ENCODE results near the gene SYT14. TPM values are rescaled to one million over a fixed set of nuclear protein-coding genes. Genes with fewer than 3 reads are reported as not detected.

SYT14 gene
- total RNA-seq, 1 experiment from 2014 or later: not detected

DNA sequence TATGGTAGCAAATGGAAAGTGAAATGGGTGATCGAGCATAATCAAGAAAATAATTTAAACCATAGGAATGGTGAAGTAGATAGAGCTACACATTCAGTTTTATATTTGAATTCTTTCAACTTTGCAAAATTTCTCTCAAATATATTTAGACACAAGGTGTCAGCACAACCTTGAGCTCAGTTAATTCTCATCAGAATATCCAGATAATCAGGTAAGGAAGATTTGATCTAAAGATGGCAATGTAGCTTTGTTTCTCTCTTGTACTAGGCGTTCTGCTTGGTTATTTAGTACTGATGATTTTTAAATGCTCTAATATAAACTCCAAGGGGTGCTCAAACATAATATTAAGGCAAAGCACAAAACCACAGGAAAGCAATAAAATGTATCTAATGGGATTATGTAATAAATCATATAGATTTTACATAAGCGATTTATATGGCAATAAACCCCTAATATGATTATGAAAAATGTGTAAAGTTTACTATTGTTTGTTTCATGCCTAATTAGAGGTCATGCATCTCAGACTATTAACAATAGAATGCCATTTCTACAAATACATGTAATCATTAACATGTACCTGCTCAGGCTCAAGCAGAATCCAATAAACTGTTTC is 262.2 kb downstream of the SYT14 start:
- DNase-seq (ENCODE audit: low spot score): peak; percentile 2

DNA sequence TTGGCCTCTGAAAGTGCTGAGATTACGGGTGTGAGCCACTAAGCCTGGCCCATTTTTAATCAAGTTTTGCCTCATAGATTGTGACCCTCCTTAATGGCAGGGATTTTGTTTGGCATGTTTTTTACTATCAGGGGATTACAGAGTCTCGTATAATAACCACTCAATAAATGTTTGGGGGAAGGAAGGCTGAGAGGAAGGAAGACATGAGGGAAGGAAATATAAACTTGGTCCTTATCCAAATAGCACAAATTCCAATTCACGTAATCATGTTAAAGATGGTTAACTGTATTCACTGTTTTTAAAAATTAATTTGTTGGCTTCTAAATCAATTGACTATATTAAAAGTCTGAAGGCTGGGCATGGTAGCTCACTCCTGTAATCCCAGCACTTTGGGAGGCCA is 263.7 kb downstream of the SYT14 start:
- no peak for DNase-seq (ENCODE audit: low spot score)

DNA sequence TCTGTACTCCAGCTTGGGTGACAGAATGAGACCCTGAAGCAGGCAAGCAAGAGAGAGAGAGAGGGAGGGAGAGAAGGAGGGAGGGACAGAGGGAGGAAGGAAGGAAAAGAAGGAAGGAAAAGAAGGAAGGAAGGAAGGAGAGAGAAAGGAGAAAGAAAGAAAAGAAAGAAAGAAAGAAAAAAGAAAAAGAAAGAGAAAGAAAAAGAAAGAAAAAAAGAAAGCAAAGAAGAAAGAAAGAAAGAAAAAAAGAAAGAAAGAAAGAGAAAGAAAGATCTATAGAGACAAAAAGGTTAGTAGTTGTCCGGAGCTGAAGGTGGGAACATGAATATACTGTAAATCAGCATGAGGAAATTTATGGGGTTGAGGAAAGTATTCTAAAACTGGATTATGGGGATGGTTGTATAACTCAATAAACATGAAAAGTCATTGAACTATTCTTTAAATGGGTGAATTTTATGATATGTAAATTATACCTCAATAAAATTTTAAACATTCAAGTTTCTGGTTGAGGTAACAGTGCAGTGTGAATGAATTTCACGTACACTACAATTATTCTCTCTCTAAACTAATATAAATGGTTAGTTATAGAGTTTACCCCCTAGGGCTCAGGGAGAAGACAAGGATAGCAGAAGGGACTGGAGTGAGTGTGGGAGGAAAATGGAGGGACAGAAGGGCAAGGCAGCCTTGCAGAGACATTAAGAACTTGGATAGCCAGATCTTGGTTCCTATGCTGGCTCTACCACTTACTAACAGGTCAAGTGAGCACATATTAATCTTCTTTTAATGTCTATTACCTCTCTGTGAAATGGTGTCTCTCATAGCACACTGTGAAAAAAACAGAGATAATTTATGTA is 269.8 kb downstream of the SYT14 start:
- no peak for DNase-seq (ENCODE audit: low spot score)

DNA sequence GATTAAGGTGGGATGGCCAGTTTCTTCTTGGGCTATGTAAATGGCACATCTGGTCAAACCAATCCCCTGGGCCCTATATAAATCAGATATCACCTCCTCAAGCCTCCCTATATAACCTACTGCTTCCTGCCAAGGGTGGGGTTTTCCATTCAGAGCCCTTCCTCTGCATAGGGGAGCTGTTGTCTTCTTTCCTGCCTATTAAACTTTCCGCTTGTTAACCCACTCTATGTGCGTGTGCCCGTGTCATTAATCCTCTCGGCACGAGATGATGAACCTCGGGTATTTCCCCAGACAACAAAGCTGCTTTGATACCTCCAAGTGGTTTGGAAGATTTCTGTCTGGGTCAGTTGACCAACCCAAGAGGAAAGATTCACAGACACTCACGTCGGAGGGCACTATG is 275.3 kb downstream of the SYT14 start:
- DNase-seq (ENCODE audit: low spot score): no peak

DNA sequence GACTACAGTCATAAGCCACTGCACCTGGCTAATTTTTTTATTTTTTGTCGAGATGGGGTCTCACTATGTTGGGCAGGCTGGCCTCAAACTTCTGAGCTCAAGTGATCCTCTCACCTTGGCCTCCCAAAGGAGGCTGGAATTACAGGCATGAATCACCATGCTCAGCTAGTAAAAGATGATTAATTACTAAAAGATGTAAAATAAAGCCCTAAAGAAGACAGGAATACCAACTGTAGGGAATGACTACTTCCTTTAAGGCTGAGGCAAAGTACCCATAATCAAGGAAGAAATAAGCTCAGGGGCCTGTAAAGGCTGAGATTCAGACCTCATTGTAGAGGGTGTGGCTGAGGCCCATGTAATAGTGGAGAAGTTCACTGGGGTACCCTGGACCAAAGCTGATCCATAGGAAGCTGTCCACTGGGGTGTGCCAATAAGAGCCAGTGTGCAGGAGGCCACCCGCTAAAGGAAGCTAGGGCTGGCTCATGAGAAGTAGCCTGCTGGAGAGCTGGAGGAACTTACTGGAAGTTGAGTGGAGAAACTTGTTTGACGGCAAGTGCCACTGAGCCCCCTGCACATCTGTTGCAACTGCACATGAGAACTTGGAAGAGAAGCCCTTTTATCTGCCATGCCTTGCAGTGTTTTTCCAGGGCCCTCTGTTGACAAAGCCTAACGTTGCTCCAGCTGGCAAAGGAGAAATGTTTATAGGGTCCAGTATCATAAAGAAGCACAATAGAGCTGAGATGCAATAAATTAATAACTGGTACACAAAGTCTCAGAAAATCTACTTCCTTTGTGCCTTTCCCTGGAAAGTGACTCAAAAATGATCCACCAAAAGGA is 276.8 kb downstream of the SYT14 start:
- DNase-seq (ENCODE audit: low spot score): no peak

DNA sequence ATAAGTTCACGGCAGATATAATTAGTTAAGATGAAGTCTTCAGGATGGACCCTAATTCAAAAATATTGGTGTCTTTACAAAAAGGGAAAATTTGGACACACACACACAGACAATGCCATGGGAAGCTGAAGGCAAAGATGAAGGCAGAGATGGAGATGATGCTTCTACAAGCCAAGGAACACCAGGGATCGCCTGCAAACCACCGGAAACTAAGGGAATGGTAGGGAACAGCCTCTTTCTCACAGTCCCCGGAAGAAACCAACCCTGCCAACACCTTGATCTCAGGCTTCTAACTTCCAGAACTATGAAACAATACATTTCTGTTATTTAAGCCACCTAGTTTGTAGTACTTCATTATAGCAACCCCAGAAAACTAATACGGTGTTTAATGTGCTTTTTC is 279.5 kb downstream of the SYT14 start:
- DNase-seq (ENCODE audit: low spot score): no peak

DNA sequence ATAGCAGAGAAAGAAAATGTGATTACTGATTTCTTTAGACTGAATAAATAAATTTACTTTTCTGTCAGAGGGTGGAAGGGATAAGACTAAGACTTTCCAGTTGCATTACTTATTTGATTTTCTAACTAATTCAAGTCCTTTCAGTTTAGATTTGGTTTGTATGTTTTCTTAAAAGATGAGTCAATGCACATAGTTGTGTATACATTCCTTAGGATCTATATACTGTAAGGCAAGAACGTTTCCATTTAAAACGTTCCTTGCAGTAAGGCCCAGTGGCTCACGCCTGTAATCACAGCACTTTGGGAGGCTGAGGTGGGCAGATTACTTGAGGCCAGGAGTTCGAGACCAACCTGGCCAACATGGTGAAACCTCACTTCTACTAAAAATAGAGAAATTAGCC is 280.0 kb downstream of the SYT14 start:
- DNase-seq (ENCODE audit: low spot score): no peak

Other genes starting within 250 kb of the SYT14 start
- gene HSD11B1, start 233.4 kb upstream of the SYT14 start, total RNA-seq (2014; rRNA removed; shearing (Covaris generic)): not detected in 2 replicates
- not detected in 2 replicates for gene TRAF3IP3, start 182.2 kb upstream of the SYT14 start, total RNA-seq (2014; rRNA removed; shearing (Covaris generic))
- gene C1orf74, start 153.7 kb upstream of the SYT14 start, total RNA-seq (2014; rRNA removed; shearing (Covaris generic)): 1.8 and 2.6 TPM in 2 replicates
- gene IRF6, start 132.1 kb upstream of the SYT14 start, total RNA-seq (2014; rRNA removed; shearing (Covaris generic)): 30.2 and 32.7 TPM in 2 replicates
- gene UTP25, start 110.2 kb upstream of the SYT14 start, total RNA-seq (2014; rRNA removed; shearing (Covaris generic)): 6.7 and 7.2 TPM in 2 replicates

Measured in HT-29 (cell line).